ENCODE results near the gene SLC37A4.
A peak's percentile ranks its signal among the peaks of the same experiment; 100 is the strongest.
"Not testable (repeated sequence)": the region's sequence is repeated elsewhere in the genome, so short reads cannot be mapped to it uniquely, and the experiment has no call there.

SLC37A4 gene

DNA sequence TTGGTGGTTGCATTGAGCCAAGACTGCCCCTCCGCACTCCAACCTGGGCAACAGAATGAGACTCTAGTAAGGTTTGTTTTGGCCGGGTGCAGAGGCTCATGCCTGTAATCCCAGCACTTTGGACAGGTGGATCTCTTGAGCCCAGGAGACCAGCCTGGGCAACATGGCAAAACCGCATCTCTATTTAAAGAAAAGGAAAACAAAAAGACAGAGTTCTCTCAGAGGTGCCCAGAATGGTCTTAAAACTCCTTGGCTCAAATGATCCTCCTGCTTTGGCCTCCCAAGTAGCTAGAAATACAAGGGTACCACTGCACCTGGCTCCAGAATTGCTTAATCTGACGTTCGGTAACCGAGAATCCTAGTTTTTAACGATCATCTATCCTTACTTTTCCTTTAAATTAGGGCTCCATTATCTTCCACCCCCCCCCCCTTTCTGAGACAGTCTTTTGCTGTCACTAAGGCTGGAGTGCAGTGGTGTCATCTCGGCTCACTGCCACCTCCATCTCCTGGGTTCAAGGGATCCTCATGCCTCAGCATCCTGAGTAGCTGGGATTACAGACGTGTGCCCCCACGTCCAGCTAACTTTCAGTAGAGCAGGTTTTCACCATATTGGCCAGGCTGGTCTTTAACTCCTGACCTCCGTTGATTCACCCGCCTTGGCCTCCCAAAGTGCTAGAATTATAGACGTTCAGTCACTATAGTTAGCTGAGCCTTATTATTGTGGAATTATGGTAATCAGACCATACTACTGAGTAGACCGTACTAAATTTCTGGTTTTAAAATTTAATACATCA, 14.3 kb downstream of the SLC37A4 start:
- DNase-seq = no peak

DNA sequence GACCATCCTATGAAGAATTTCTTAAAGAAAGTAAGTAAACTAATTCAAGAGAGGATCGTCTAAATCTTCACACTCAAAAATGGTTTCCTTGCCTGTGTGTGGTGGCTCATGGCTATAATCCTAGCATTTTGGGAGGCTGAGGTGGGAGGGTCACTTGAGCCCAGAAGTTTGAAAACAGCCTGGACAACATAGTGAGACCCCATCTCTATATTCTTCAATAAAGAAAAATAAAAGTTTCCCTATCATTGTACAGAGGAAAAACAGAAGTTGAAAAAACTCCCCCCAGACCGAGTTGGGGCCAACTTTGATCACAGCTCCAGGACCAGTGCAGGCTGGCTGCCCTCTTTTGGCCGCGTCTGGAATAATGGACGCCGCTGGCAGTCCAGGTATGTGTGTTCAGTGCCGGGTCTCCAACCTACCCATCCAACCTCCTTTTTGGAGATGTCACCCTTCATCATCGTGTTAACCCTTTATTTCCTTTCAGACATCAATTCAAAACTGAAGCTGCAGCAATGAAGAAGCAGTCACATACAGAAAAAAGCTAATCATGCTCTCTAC, 15.5 kb downstream of the SLC37A4 start:
- no peak for DNase-seq

- no peak for DNase-seq
Measured at GRCh38 chr11:119014209-119014924, 16.3 kb downstream of the SLC37A4 start.

DNA sequence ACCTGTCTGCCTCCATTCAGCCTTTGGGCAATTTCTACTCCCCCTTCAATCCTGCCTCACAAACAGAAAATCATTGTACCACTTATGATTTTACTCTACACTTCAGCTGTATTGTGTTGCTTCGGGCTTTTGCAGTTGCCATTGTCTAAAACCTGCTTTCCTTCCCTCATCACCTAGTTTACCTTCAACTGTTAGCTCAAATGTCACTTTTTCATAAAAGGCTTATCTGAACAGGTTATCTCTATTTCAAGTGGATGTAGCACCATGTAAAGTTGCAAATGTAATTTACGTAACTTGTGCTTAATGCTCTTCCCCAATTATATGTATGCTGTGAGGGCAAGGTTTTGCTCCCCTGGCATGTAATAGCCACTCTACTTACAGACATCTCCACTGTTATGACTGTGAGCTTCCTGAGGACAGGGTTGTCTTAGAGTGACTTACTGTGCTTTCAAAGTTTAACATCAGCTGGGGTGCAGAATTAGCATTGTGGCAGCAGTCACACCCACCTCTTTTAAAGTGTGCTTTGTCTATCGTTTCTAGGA, 18.0 kb downstream of the SLC37A4 start:
- DNase-seq = no peak

GRCh38 chr11:119011476-119012053, 19.1 kb downstream of the SLC37A4 start:
- DNase-seq = no peak

GRCh38 chr11:119006656-119007055, 24.0 kb downstream of the SLC37A4 start:
- DNase-seq = no peak

DNA sequence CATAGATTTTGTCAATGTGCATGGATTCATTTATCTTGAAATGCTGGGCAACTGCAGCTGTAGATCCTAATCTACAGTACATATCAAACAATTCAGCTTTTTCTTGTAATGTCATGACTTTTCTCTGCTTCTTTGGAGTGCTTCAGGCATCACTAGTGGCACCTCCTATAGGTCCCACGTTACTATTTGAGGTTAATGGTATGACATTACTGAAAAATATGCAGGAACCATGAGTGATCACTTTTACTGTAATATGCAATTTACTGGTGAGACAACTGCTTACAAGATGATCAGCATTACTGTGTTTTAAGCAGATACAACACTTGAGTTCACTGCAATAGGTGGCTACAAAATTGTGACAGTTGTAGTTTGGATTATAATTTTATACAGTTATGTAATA, 29.8 kb downstream of the SLC37A4 start:
- no peak for DNase-seq

DNA sequence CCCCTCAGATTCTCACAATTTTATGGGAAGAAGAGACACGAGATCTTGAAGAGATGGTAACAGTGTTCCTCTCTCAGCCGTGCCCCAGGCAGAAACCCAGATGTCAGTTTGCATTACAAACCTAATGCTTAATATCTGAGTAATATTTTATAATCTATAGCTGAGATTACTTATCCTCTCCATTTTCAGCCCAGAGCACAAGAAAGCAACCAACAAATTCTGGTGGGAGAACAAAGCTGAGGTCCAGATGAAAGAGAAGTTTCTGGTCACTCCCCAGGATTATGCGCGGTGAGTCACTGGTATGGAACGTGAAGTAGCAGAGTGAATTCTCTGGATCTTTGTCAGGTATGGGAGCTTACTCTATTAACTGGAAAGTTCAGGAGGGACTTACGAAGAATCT, 31.9 kb downstream of the SLC37A4 start:
- DNase-seq = no peak

GRCh38 chr11:118998388-118998717, 32.3 kb downstream of the SLC37A4 start:
- no peak for DNase-seq

DNA sequence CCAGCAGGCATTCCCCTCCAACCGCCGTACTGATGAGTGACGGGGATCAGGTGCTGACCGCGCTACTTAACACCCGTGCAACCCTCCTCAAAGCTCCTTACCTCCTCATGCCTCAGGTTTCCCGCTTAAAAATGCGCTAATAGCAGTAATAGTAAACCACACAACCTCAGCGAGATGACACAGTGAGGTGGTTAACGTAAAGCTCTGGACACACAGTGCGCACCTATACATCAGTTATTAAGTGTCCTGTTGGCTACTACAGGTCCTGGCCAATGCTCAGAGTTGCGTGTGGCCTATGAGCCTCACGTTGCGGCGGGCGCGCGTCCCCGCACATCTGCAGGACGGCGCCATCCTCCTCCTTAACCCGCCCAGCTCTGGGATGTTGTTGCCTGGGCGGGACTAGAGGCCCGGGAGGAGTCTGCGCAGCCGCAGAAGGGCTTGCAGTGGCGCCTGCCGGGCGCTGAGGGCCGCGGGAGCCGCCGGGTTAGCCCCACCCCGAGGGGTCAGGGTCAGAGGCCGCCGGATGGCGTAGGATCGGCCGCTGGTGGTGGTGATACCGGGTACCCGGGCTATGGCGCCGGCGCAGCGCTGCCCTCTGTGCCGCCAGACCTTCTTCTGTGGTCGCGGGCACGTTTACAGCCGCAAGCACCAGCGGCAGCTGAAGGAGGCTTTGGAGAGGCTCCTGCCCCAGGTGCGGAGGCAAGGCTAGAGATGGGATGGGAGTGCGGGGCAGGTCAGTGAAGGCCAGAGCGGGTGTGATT, 32.9 kb downstream of the SLC37A4 start, which contains the start of gene CENATAC:
TSS of gene CENATAC (plus strand) at position 512 of the 761 bp plus-strand sequence. CDS start at position 572, 60 bp downstream.
- DNase-seq = peak; percentile 95 to 96

DNA sequence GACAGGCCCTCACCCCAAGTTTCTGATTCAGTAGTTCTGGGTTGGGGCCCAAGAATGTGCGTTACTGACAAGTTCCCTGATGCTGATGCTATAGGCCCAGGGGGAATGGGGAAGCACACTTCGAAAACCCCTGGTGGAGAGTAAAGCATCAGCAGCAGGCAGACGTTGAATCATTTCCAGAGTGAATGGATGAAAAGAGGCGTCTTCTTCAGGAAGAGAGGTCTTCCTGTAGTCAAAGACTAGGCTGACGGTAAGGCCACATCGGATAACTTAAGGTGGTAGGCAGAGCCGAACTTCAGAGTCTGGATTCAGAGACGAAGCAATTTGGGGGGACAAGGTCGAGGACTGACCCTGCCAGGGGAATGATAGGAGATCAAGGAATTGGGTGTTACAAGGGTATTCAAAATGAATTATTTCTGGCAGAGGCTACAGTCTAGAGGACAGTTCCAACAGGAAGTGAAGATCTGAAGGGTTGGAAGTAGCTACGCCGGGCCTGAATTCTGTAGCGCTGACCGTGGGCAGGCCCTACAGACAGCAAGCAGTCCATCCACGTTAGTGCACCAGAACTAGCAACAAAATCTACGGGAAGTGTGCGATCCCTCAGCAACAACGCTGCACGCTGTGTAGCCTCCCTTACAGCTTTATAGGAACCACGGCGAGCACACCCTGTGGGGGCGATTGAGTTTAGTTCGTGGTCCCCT, 33.6 kb downstream of the SLC37A4 start:
- peak; percentile 21 to 49 for DNase-seq

- DNase-seq = not testable (repeated sequence)
Measured at GRCh38 chr11:118991486-118992038, 39.1 kb downstream of the SLC37A4 start.

DNA sequence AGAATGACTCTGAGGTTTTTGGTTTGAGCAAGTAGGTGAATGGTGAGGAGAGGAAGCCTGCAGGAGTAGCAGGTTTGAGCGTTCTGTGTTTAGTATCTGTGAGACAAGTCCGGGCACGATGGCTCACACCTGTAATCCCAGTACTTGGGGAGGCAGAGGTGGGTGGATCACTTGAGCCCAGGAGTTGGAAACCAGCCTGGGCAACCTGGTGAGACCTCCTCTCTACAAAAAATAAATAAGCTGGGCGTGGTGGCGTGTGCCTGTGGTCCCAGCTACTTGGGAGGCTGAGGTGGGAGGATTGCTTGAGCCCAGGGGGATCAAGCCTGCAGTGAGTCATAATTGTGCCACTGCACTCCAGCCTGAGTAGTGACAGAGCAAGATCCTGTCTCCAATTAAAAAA, 42.4 kb downstream of the SLC37A4 start:
- DNase-seq = no peak

GRCh38 chr11:118984825-118985224, 45.9 kb downstream of the SLC37A4 start:
- DNase-seq = no peak

DNA sequence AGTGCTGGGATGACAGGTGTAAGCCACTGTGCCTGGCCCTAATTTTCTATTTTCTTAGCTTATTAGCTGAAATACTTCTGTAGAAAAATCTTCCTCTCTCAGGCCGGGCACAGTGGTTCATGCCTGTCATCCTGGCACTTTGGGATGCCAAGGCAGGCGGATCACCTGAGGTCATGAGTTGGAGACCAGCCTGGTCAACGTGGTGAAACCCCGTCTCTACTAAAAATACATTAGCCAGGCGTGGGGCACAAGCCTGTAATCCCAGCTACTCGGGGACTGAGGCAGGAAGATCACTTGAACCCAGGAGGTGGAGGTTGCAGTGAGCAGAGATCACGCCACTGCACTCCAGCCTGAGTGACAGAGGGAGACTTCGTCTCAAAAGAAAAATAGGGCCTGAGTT, 46.3 kb downstream of the SLC37A4 start:
- DNase-seq = not testable (repeated sequence)

- no peak for DNase-seq
Measured at GRCh38 chr11:118980191-118980881, 50.3 kb downstream of the SLC37A4 start.

GRCh38 chr11:118979434-118979833, 51.2 kb downstream of the SLC37A4 start:
- DNase-seq = no peak

GRCh38 chr11:118975771-118976709, 54.6 kb downstream of the SLC37A4 start:
- DNase-seq = no peak

Data from CD4-positive, alpha-beta T cell treated with Interleukin-1 beta for 1 hour (primary cell).